Lung (tissue), 12 donors: ENCODE data around the gene SLC9C1. TPM values are rescaled to one million over a fixed set of nuclear protein-coding genes. Genes with fewer than 3 reads are reported as not detected.
A peak's percentile ranks its signal among the peaks of the same experiment; 100 is the strongest.

Source experiments
- ATAC-seq: fragments of 200-7000 bp; cut with Tn5 transposase; one replicate; pipeline ENCODE4 v1.9.1; 2020; ENCODE audit warnings: moderate number of reproducible peaks; ENCODE audit not compliant: insufficient read depth, low FRiP score
- DNase-seq, 3 donors: peaks; one replicate each; pipeline ENCODE4 v3.0.0-alpha.2; 2013 to 2017
- H3K27ac ChIP-seq, 2 donors: one replicate each; pipeline ENCODE4 v1.5.1; 2013; ENCODE audit warnings: mild to moderate bottlenecking in 2 of 2, moderate library complexity in 2 of 2, control low read depth in 1 of 2, inconsistent platforms in 1 of 2, low read depth in 1 of 2, low read length in 1 of 2
- H3K27me3 ChIP-seq, 3 donors: one replicate each; pipeline ENCODE4 v1.5.1; 2013; ENCODE audit warnings: low read length in 2 of 3; ENCODE audit not compliant: control insufficient read depth in 3 of 3, insufficient read depth in 3 of 3
- H3K36me3 ChIP-seq, 4 donors: one replicate each; pipeline ENCODE4 v1.5.1; 2013; ENCODE audit warnings: low read length in 4 of 4, mild to moderate bottlenecking in 1 of 4, moderate library complexity in 1 of 4; ENCODE audit not compliant: control insufficient read depth in 4 of 4, insufficient read depth in 4 of 4
- H3K4me1 ChIP-seq, 5 donors: one replicate each; pipeline ENCODE4 v1.5.1; 2013; ENCODE audit warnings: low read length in 5 of 5, mild to moderate bottlenecking in 2 of 5, moderate library complexity in 1 of 5; ENCODE audit not compliant: control insufficient read depth in 5 of 5, insufficient read depth in 5 of 5
- H3K4me3 ChIP-seq: one replicate; pipeline ENCODE4 v1.5.1; 2013; ENCODE audit warnings: mild to moderate bottlenecking, control low read depth, moderate library complexity
- H3K9ac ChIP-seq, 2 donors: one replicate each; pipeline ENCODE4 v1.5.1; 2013; ENCODE audit warnings: low read length in 2 of 2, control low read depth in 1 of 2; ENCODE audit not compliant: insufficient read depth in 1 of 2
- H3K9me3 ChIP-seq, 4 donors: one replicate each; pipeline ENCODE4 v1.5.1; 2013; ENCODE audit warnings: low read length in 3 of 4, mild to moderate bottlenecking in 1 of 4, moderate library complexity in 1 of 4; ENCODE audit not compliant: control insufficient read depth in 4 of 4, insufficient read depth in 3 of 4
- WGBS, 2 donors: extraction: QIAGEN DNeasy Blood & Tissue Kit; methylation state at CpG; one replicate each; pipeline ENCODE4 v1.1.7; 2013; 5-methylcytosine and 5-hydroxymethylcytosine counted together
- polyA plus RNA-seq, 2 donors: library from polyadenylated mRNA; stranded (reverse); fragments of 200-250 nt; gene quantifications; one replicate each; pipeline ENCODE4 v1.2.1, GENCODE V29; 2013
- total RNA-seq, 2 donors: library from RNA; depleted of rRNA in 1 of 2; stranded (reverse); fragments of >200 nt in 1 of 2; gene quantifications; one replicate each; pipeline ENCODE4 v1.2.1, GENCODE V29; 2014 to 2021
- TF ChIP-seq, protein P1 (sequence below): IDR thresholded peaks from 2 replicates; pipeline ENCODE4 v1.5.1; 2012; ENCODE audit warnings: mild to moderate bottlenecking; ENCODE audit errors: control extremely low read depth, extremely low read depth
- donor health status: control.
- donor health status: control.
- donor health status: Bipolar disorder and iron deficiency.
- donor health status: healthy.
- donor health status: DM: yes; HTN: yes; CAD: no.

Gene SLC9C1
- total and polyA plus RNA-seq, 4 donors = 0.12 to 0.28 TPM; not detected in 2

DNA sequence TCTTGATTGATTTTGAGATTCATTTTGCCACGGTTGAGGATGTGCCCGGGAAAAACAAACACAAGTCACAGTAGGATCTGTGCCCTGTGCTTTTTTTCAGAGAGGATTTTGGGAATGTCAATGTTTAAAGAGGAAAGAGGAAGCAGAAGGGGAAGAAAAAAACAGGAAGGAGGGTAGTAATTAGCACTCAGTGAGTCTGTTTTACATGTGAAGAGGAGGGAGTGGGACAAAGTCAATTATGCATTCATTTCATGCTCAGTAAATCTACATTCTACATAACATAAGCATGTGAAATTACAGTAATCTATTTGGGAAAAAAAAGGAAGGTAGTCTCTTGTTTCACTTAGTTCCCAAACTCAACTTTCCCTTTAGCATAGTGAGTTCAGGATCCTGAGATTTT, 20.6 kb upstream of the SLC9C1 start:
- Histone ChIP-seq H3K27me3 (no peaks in the 10 kb centered on the region), H3K9me3 (no peaks in the 10 kb centered on the region), H3K4me3 (no peak overlapping the region), H3K36me3 (no peaks in the 10 kb centered on the region), H3K9ac (no peak overlapping the region), H3K4me1 (peaks cover 0 to 4% (median 0%) of the 10 kb centered on the region in 5 donors), H3K27ac (no peak overlapping the region)
- DNase-seq (no peak), ATAC-seq (no peak)
- TF ChIP-seq, protein P1, sequence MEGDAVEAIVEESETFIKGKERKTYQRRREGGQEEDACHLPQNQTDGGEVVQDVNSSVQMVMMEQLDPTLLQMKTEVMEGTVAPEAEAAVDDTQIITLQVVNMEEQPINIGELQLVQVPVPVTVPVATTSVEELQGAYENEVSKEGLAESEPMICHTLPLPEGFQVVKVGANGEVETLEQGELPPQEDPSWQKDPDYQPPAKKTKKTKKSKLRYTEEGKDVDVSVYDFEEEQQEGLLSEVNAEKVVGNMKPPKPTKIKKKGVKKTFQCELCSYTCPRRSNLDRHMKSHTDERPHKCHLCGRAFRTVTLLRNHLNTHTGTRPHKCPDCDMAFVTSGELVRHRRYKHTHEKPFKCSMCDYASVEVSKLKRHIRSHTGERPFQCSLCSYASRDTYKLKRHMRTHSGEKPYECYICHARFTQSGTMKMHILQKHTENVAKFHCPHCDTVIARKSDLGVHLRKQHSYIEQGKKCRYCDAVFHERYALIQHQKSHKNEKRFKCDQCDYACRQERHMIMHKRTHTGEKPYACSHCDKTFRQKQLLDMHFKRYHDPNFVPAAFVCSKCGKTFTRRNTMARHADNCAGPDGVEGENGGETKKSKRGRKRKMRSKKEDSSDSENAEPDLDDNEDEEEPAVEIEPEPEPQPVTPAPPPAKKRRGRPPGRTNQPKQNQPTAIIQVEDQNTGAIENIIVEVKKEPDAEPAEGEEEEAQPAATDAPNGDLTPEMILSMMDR = no peak
- 60 to 73% methylated on average over 2 of the region's 2 CpGs for WGBS, 2 donors

DNA sequence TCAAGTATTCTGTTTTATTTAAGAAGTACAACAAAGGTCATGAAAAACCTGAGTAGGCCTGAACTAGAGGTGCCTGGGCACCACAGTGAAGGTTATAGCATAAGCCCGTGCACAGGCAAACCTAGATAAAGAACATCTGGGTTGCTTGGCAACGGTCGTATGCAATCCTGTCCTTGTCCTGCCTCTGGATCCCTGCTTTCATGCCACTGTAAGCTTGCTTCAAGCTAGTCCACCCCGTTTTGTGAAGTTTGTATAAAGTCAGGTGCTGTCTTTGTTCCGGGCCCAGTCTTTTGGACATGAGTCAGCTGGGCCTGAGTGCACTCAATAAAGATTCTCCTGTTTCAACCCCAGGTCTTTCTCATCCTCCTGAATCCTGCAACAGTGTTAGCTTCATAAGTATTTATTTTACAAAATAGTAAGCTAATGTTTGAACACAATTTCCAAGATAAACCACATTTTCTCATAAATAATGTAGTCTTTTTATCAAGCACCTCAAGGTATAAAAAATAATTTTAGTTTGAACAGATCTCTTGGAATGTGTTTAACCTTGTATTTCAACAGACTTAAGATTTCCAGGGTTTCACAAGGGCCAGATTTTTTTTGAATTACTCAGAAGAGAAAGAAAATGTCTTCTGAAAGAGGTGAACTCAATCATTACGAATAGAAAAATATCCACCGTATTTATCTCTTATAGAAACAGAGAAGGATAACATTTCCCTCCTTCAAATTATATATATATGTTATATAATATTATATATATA, 14.3 kb upstream of the SLC9C1 start:
- no peaks in the 10 kb centered on the region for H3K9me3 ChIP-seq
- no peaks in the 10 kb centered on the region for H3K27me3 ChIP-seq
- no peak overlapping the region for H3K4me3 ChIP-seq
- TF ChIP-seq, protein P1 = no peak
- H3K27ac ChIP-seq = no peak overlapping the region
- no peak overlapping the region for H3K9ac ChIP-seq
- WGBS, 2 donors = 60 to 72% methylated on average over 7 of the region's 7 CpGs
- H3K36me3 ChIP-seq = no peaks in the 10 kb centered on the region
- ATAC-seq (no peak), DNase-seq (peak; percentile 57 to 74 (median 69))
- H3K4me1 ChIP-seq = peaks cover 0 to 14% (median 3%) of the 10 kb centered on the region in 5 donors

DNA sequence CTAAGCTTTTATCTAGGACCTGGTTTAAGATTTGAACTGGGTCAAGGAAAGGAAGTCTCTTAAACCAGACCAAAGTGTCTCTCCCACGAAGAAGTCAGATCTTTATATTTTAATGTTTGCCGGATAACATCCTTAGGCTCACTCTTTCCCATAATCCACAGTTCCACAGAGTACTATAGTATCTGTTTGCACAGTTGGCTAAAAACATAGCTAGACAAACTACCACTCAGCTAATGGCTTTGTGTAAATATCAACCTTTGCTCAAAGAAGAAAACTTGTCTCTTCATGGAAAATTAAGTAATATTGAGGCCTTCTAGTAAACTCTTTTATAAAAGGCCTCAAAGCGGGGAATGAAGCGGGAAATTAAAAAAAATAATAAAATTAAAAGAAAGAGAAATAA, 13.5 kb upstream of the SLC9C1 start:
- TF ChIP-seq, protein P1 = no peak
- ATAC-seq = no peak
- no peaks in the 10 kb centered on the region for H3K9me3 ChIP-seq
- no peak overlapping the region for H3K27ac ChIP-seq
- H3K9ac ChIP-seq = no peak overlapping the region
- 79 to 86% methylated on average over 4 of the region's 4 CpGs for WGBS, 2 donors
- no peaks in the 10 kb centered on the region for H3K27me3 ChIP-seq
- H3K36me3 ChIP-seq = no peaks in the 10 kb centered on the region
- no peak overlapping the region for H3K4me3 ChIP-seq
- peaks cover 0 to 22% (median 3%) of the 10 kb centered on the region in 5 donors for H3K4me1 ChIP-seq
- DNase-seq = no peak

DNA sequence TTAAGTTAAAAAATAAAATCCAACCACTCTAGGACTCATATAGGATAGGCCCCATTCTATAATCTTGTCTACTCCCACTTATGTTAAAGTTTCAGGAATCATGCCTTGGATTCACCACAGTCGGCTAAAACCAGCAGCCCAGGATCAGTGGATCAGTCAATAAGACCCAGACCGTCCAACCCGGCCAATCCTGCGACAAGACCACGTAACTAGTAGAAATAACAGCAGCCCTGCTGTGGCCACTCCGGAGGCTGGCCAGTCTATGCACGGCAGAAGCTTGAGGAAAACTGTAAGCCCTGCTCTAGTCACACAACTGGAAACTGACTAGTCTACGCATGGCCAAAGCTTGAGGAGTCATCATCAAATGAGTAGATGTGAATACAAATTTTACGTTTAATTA, 12.8 kb upstream of the SLC9C1 start:
- DNase-seq = no peak
- 92 to 93% methylated on average over 9 of the region's 9 CpGs for WGBS, 2 donors
- H3K9me3 ChIP-seq = peaks cover 0 to 2% (median 0%) of the 10 kb centered on the region in 4 donors
- peaks cover 0 to 23% (median 3%) of the 10 kb centered on the region in 5 donors for H3K4me1 ChIP-seq
- ATAC-seq = no peak
- H3K9ac ChIP-seq = no peak overlapping the region
- no peak overlapping the region for H3K27ac ChIP-seq
- H3K27me3 ChIP-seq = no peaks in the 10 kb centered on the region
- H3K36me3 ChIP-seq = no peaks in the 10 kb centered on the region
- no peak overlapping the region for H3K4me3 ChIP-seq
- TF ChIP-seq, protein P1 = no peak
